H1 (cell line): ENCODE results near the gene SLC7A14. TPM values are rescaled to one million over a fixed set of nuclear protein-coding genes. Genes with fewer than 3 reads are reported as not detected.

Experiments
- CTCF ChIA-PET: fragments of 300-600 bp; sonication (Branson Sonifier 250); formaldehyde crosslinking; loops from one replicate; lab custom pipeline; 2021; ENCODE audit not compliant: partially characterized antibody; lab: Charles Lee
- POLR2A ChIA-PET: fragments of 300-600 bp; sonication (Branson Sonifier 250); formaldehyde crosslinking; loops from one replicate; lab custom pipeline; 2021; ENCODE audit warnings: inconsistent platforms; ENCODE audit not compliant: partially characterized antibody; lab: Charles Lee
- DNase-seq, 2 experiments: peaks; one replicate each; pipeline versions ENCODE4 v3.0.0 to v3.0.0-alpha.2; 2010 to 2022; ENCODE audit warnings: low spot score in 2 of 2, low read depth in 1 of 2, mixed read lengths in 1 of 2
- FAIRE-seq: peaks from 2 replicates; lab custom pipeline; 2011; peaks lifted over from hg19 to GRCh38; lab: Jason Lieb, UNC
- H2AFZ ChIP-seq: 2 replicates; pipeline ENCODE4 v1.8.1; 2012; ENCODE audit warnings: low read length, inconsistent platforms
- H2AK5ac ChIP-seq: 2 replicates; pipeline ENCODE4 v1.6.1; 2013; ENCODE audit warnings: low read depth, low read length
- H2BK120ac ChIP-seq: replicated peaks from 2 replicates; pipeline ENCODE3; 2013; ENCODE audit warnings: low read depth, low read length, inconsistent platforms
- H2BK12ac ChIP-seq: 2 replicates; pipeline ENCODE4 v1.6.1; 2013; ENCODE audit warnings: low read depth, low read length
- H2BK15ac ChIP-seq: 2 replicates; pipeline ENCODE4 v1.6.1; 2013; ENCODE audit warnings: low read length
- H2BK20ac ChIP-seq: 2 replicates; pipeline ENCODE4 v1.6.1; 2013; ENCODE audit warnings: low read length
- H2BK5ac ChIP-seq: 2 replicates; pipeline ENCODE4 v1.6.1; 2013; ENCODE audit warnings: low read depth, low read length
- H3K14ac ChIP-seq: 2 replicates; pipeline ENCODE4 v1.6.1; 2013; ENCODE audit warnings: inconsistent platforms; ENCODE audit not compliant: insufficient read length
- H3K18ac ChIP-seq: 2 replicates; pipeline ENCODE4 v1.6.1; 2013; ENCODE audit warnings: low read length; ENCODE audit errors: extremely low read depth
- H3K23ac ChIP-seq: 2 replicates; pipeline ENCODE4 v1.6.1; 2013; ENCODE audit warnings: inconsistent platforms; ENCODE audit not compliant: insufficient read length
- H3K23me2 ChIP-seq: 2 replicates; pipeline ENCODE4 v1.6.1; 2013; ENCODE audit warnings: low read depth, low read length
- H3K27ac ChIP-seq: 2 replicates; pipeline ENCODE4 v1.6.1; 2011; ENCODE audit warnings: low read depth, low read length, inconsistent platforms
- H3K27me3 ChIP-seq, 4 experiments: replicated peaks in 1 of 4; 1 replicate in 1 of 4; 2 replicates in 3 of 4; pipeline versions ENCODE4 v1.6.1 to v1.8.1; 2011 to 2013; ENCODE audit warnings: low read length in 3 of 4, mild to moderate bottlenecking in 3 of 4, inconsistent platforms in 2 of 4, mixed read lengths in 2 of 4, moderate library complexity in 1 of 4; ENCODE audit not compliant: control insufficient read depth in 3 of 4, insufficient read depth in 3 of 4; ENCODE audit errors: extremely low read depth in 1 of 4
- H3K36me3 ChIP-seq, 4 experiments: 2 replicates each; pipeline versions ENCODE4 v1.6.1 to v1.8.1; 2011 to 2013; ENCODE audit warnings: mild to moderate bottlenecking in 4 of 4, low read length in 3 of 4, moderate library complexity in 2 of 4, control low read depth in 1 of 4, inconsistent platforms in 1 of 4; ENCODE audit not compliant: insufficient read depth in 4 of 4, control insufficient read depth in 2 of 4
- H3K4ac ChIP-seq: replicated peaks from 2 replicates; pipeline ENCODE3; 2013; ENCODE audit warnings: low read length, low read depth, mixed read lengths, inconsistent platforms; ENCODE audit not compliant: insufficient read length
- H3K4me1 ChIP-seq, 4 experiments: replicated peaks in 1 of 4; 1 replicate in 1 of 4; 2 replicates in 3 of 4; pipeline versions ENCODE4 v1.6.1 to v1.8.1; 2011 to 2013; ENCODE audit warnings: low read length in 3 of 4, inconsistent platforms in 2 of 4, mixed read lengths in 1 of 4; ENCODE audit not compliant: insufficient read depth in 4 of 4, control insufficient read depth in 3 of 4
- H3K4me2 ChIP-seq, 2 experiments: 2 replicates each; pipeline versions ENCODE4 v1.6.1 to v1.8.1; 2011 to 2013; ENCODE audit warnings: low read depth in 2 of 2, low read length in 2 of 2, control low read depth in 1 of 2, inconsistent platforms in 1 of 2, mild to moderate bottlenecking in 1 of 2; ENCODE audit not compliant: insufficient read depth in 1 of 2
- H3K4me3 ChIP-seq, 4 experiments: fragments of 200-600, 300-600 bp in 1 of 4; sonication (generic), shearing (Covaris generic), sonication (Bioruptor Twin) in 1 of 4; 2 replicates each; pipeline versions ENCODE4 v1.5.1 to v1.8.1; 2011 to 2016; ENCODE audit warnings: low read length in 4 of 4, low read depth in 3 of 4, control low read depth in 2 of 4, inconsistent platforms in 2 of 4, mild to moderate bottlenecking in 2 of 4, mixed read lengths in 1 of 4, moderate library complexity in 1 of 4; ENCODE audit not compliant: insufficient read depth in 2 of 4; ENCODE audit errors: extremely low read depth in 1 of 4
- H3K56ac ChIP-seq: replicated peaks from 2 replicates; pipeline ENCODE3; 2013; ENCODE audit warnings: low read depth, mild to moderate bottlenecking, mixed read lengths, low read length, inconsistent platforms; ENCODE audit not compliant: insufficient read length
- H3K79me1 ChIP-seq: 2 replicates; pipeline ENCODE4 v1.6.1; 2013; ENCODE audit warnings: low read depth, low read length, control low read depth
- H3K79me2 ChIP-seq, 2 experiments: 2 replicates each; pipeline versions ENCODE4 v1.6.1 to v1.8.1; 2012 to 2013; ENCODE audit warnings: low read length in 2 of 2, mild to moderate bottlenecking in 2 of 2, inconsistent platforms in 1 of 2; ENCODE audit not compliant: insufficient read depth in 2 of 2, control insufficient read depth in 1 of 2
- H3K9ac ChIP-seq, 4 experiments: replicated peaks in 1 of 4; 1 replicate in 1 of 4; 2 replicates in 3 of 4; pipeline versions ENCODE4 v1.6.1 to v1.8.1; 2011 to 2013; ENCODE audit warnings: low read depth in 3 of 4, low read length in 3 of 4, control low read depth in 2 of 4, mild to moderate bottlenecking in 2 of 4, moderate library complexity in 2 of 4, inconsistent platforms in 1 of 4; ENCODE audit errors: extremely low read depth in 1 of 4
- H3K9me3 ChIP-seq, 2 experiments: 2 replicates each; pipeline versions ENCODE4 v1.6.1 to v1.8.1; 2012 to 2013; ENCODE audit warnings: mild to moderate bottlenecking in 2 of 2, moderate library complexity in 2 of 2, control low read depth in 1 of 2, inconsistent platforms in 1 of 2, low read depth in 1 of 2, low read length in 1 of 2, mixed read lengths in 1 of 2; ENCODE audit not compliant: insufficient read depth in 2 of 2
- H4K20me1 ChIP-seq, 2 experiments: replicated peaks in 1 of 2; 2 replicates each; pipeline versions ENCODE3 to v1.8.1; 2011 to 2013; ENCODE audit warnings: inconsistent platforms in 2 of 2, low read length in 2 of 2, mild to moderate bottlenecking in 1 of 2; ENCODE audit not compliant: insufficient read depth in 2 of 2, control insufficient read depth in 1 of 2
- H4K5ac ChIP-seq: 2 replicates; pipeline ENCODE4 v1.6.1; 2013; ENCODE audit warnings: low read length, low read depth, mixed read lengths, inconsistent platforms; ENCODE audit not compliant: insufficient read length
- H4K8ac ChIP-seq: 2 replicates; pipeline ENCODE4 v1.8.0; 2013; ENCODE audit warnings: mild to moderate bottlenecking, moderate library complexity, low read length, inconsistent platforms; ENCODE audit not compliant: insufficient read depth; ENCODE audit errors: extremely low read depth
- H4K91ac ChIP-seq: replicated peaks from 2 replicates; pipeline ENCODE3; 2013; ENCODE audit warnings: low read length, mixed read lengths, inconsistent platforms; ENCODE audit not compliant: insufficient read length
- ASH2L ChIP-seq: fragments of 200-600, 300-600 bp; sonication (generic); IDR thresholded peaks from one replicate; pipeline ENCODE4 v1.7.1; 2017; ENCODE audit warnings: low read length
- ATF3 ChIP-seq: IDR thresholded peaks from 2 replicates; pipeline ENCODE4 v1.6.1; 2011; ENCODE audit warnings: low read depth, mild to moderate bottlenecking, low read length; ENCODE audit not compliant: insufficient read depth
- EP300 ChIP-seq, 2 experiments: IDR thresholded peaks; 1 replicate in 1 of 2; 2 replicates in 1 of 2; pipeline ENCODE4 v1.6.1; 2011 to 2012; ENCODE audit warnings: low read depth in 2 of 2, low read length in 2 of 2, mild to moderate bottlenecking in 2 of 2, borderline replicate concordance in 1 of 2, inconsistent platforms in 1 of 2, moderate library complexity in 1 of 2
- FOSL1 ChIP-seq: IDR thresholded peaks from 2 replicates; pipeline ENCODE4 v1.6.1; 2011; ENCODE audit warnings: mild to moderate bottlenecking, low read depth, low read length, moderate library complexity; ENCODE audit not compliant: insufficient read depth
- GTF2F1 ChIP-seq: IDR thresholded peaks from 2 replicates; pipeline ENCODE4 v1.6.1; 2012; ENCODE audit warnings: low read depth, low read length, improper control_type of control experiment, borderline replicate concordance
- NANOG ChIP-seq: IDR thresholded peaks from 2 replicates; pipeline ENCODE4 v1.6.1; 2011; ENCODE audit warnings: low read length, low read depth, mild to moderate bottlenecking, inconsistent platforms; ENCODE audit not compliant: insufficient read depth, poor library complexity, severe bottlenecking
- POLR2A ChIP-seq, 2 experiments: IDR thresholded peaks; 1 replicate in 1 of 2; 2 replicates in 1 of 2; pipeline ENCODE4 v1.6.1; 2011; ENCODE audit warnings: low read depth in 2 of 2, low read length in 2 of 2, mild to moderate bottlenecking in 2 of 2; ENCODE audit errors: control extremely low read depth in 1 of 2
- POU5F1 ChIP-seq: IDR thresholded peaks from 2 replicates; pipeline ENCODE4 v1.6.1; 2011; ENCODE audit warnings: low read depth, mild to moderate bottlenecking, low read length, moderate library complexity
- RFX5 ChIP-seq: IDR thresholded peaks from 2 replicates; pipeline ENCODE4 v1.6.1; 2011; ENCODE audit warnings: low read depth, low read length, improper control_type of control experiment, borderline replicate concordance
- RNF2 ChIP-seq: fragments of 200-900, 300-1000 bp; sonication (generic); IDR thresholded peaks from 2 replicates; pipeline ENCODE4 v1.7.1; 2016; ENCODE audit warnings: borderline replicate concordance, low read depth, mild to moderate bottlenecking, antibody characterized with exemption, low read length; ENCODE audit not compliant: poor library complexity, severe bottlenecking; ENCODE audit errors: missing control alignments
- SUZ12 ChIP-seq: fragments of 200-600 bp; sonication (generic); IDR thresholded peaks from 2 replicates; pipeline ENCODE4 v1.6.1; 2012; ENCODE audit warnings: mild to moderate bottlenecking, inconsistent platforms, low read length, moderate library complexity, mixed read lengths
- TAF7 ChIP-seq: optimal IDR thresholded peaks from 2 replicates; pipeline ENCODE3; 2011; ENCODE audit warnings: low read depth, mild to moderate bottlenecking, inconsistent platforms, low read length, moderate library complexity, borderline replicate concordance
- WGBS, 2 experiments: shearing (Covaris generic) in 1 of 2; methylation state at CpG; one replicate each; pipeline versions ENCODE4 v1.1.6 to v1.1.7; 2013 to 2015; ENCODE audit warnings: low lambda C conversion rate in 2 of 2, mixed read lengths in 2 of 2, inconsistent platforms in 1 of 2, low coverage in 1 of 2, missing lambda C conversion rate in 1 of 2; ENCODE audit not compliant: insufficient replicate concordance in 2 of 2, insufficient coverage in 1 of 2, insufficient read length in 1 of 2; ENCODE audit errors: extremely low coverage in 1 of 2, missing lambda C conversion rate in 1 of 2; 5-methylcytosine and 5-hydroxymethylcytosine counted together
- polyA plus RNA-seq, 7 experiments: library from polyadenylated mRNA; depleted of rRNA in 3 of 7; stranded (reverse) in 5 of 7; unstranded in 2 of 7; fragments of >200 nt in 5 of 7; fragments of 200-250 nt in 2 of 7; gene quantifications; 1 replicate in 5 of 7; 2 replicates in 1 of 7; 4 replicates in 1 of 7; pipeline versions ENCODE4 v1.2.1 to v1.2.3, GENCODE V29; 2011 to 2013; ENCODE audit warnings: missing spikeins in 2 of 7, mixed read lengths in 2 of 7
- total RNA-seq: library from RNA; stranded (reverse); fragmentation: NEBNext Ultra II Directional; extraction: Animal tissue kit (Norgen Biotek cat#: 25700); gene quantifications from 2 replicates; pipeline ENCODE4 v1.2.1, GENCODE V29; 2021

SLC7A14 gene
- total and polyA plus RNA-seq, 2 of the 8 experiments (the other 6 are each of a cell fraction or from before 2014, with no cell fraction given) = 0.21 to 0.95 TPM

DNA sequence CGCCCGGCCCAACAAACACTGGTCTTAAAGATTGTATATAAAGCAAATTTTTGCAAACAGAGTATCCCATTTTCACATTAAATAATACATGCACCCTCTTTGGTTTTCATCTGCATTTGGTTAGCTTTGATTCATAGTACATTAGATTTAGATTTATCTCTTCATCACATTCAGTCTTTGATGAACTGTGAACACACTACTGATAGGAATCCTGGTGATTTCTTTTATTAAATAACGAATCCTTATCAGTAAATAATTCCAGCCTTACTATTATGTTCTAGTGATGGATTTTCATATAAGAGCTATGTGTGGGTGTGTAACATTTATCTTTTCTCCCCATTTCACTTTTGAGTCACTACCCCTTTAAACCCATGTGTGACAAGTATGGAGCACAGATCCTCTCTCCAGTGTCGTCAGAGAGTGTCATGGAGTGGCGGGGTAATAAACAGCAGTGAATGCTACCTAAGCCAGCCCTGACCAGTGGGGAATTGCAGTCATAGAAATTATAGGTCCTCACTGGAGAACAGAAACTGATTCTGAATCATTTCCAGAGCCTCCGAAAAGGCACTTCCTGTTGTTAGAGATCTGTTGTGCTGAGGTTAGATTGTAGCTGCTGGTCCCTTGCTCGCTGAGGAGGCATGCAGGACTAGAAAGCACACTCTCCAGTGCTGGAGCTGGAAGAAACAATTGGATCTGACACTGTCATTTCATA lies 22.0 kb downstream of the SLC7A14 start:
- no peaks in the 10 kb centered on the region for H3K36me3 ChIP-seq
- no peak overlapping the region for H3K4me2 ChIP-seq
- no peak overlapping the region for H3K18ac ChIP-seq
- no peak overlapping the region for H3K56ac ChIP-seq
- no peak overlapping the region for H3K4me3 ChIP-seq
- no peak overlapping the region for H3K9ac ChIP-seq
- DNase-seq = no peak
- H3K14ac ChIP-seq = no peak overlapping the region
- no peak overlapping the region for H4K5ac ChIP-seq
- no peak overlapping the region for H2BK5ac ChIP-seq
- no peak overlapping the region for H2BK12ac ChIP-seq
- no peak overlapping the region; the same call in 1 of the 2 replicates for H4K8ac ChIP-seq
- H3K79me1 ChIP-seq = no peaks in the 10 kb centered on the region
- H2BK20ac ChIP-seq = no peak overlapping the region
- no peak overlapping the region for H3K27ac ChIP-seq
- no peaks in the 10 kb centered on the region for H3K27me3 ChIP-seq
- ChIA-PET POLR2A (no interaction called here), CTCF (interaction anchor here (3.3 kb wide), 1 partner anchor 247 kb away, joined by 23 read pairs; no protein-coding TSS in a partner anchor)
- WGBS, 2 experiments = 90% methylated on average over 7 of the region's 7 CpGs; no CpG with 5 or more reads in 1 of the 2 experiments
- no peak overlapping the region for H2BK15ac ChIP-seq
- H4K20me1 ChIP-seq = no peaks in the 10 kb centered on the region
- no peak overlapping the region for H4K91ac ChIP-seq
- no peak for FAIRE-seq
- no peaks in the 10 kb centered on the region for H3K4me1 ChIP-seq
- no peaks in the 10 kb centered on the region for H3K79me2 ChIP-seq
- no peaks in the 10 kb centered on the region for H3K9me3 ChIP-seq
- H2BK120ac ChIP-seq = no peak overlapping the region
- H3K23ac ChIP-seq = no peak overlapping the region
- no peak overlapping the region for H2AK5ac ChIP-seq
- peak overlapping the region; percentile 88; the same call in 1 of the 2 replicates for H2AFZ ChIP-seq
- H3K4ac ChIP-seq = no peak overlapping the region
- no peaks in the 10 kb centered on the region for H3K23me2 ChIP-seq
- no peak for TF ChIP-seq RFX5
- TF ChIP-seq GTF2F1 = no peak
- TF ChIP-seq ATF3 = no peak
- no peak for TF ChIP-seq POU5F1
- TF ChIP-seq NANOG = no peak
- TF ChIP-seq SUZ12 = no peak
- TF ChIP-seq FOSL1 = no peak
- TF ChIP-seq ASH2L = no peak
- no peak for TF ChIP-seq TAF7
- no peak for TF ChIP-seq EP300 (IDR thresholded peaks at IDR 0.05; ENCODE audit: borderline replicate concordance in 1 of 2, low read depth in 2 of 2, low read length in 2 of 2)
- TF ChIP-seq RNF2 = no peak
- TF ChIP-seq POLR2A (IDR thresholded peaks at IDR 0.05; ENCODE audit: control extremely low read depth in 1 of 2, low read depth in 2 of 2, low read length in 2 of 2) = no peak
